Measurements from ENCODE around the gene UGCG.
A peak's percentile ranks its signal among the peaks of the same experiment; 100 is the strongest.

DNA sequence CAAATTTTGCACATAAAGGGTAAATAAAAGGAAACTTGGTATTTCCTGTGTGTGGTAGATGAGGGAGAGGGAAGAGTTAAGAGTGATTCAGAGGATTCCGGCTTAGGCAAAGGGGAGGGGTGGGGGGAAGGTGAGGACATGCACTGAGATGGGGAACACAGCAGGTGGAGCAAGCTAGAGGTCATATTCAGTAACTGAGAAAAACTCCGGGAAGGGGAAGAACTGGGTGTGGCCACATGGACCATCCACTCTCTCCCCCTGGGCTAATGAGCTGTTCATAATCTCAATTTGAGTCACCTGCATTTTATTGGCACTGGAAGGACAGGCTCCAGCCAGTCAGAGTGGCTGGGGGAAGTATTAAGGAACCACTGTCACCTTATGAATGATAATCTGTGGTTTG lies 45.1 kb upstream of the UGCG start:
- TF ChIP-seq, protein P1, sequence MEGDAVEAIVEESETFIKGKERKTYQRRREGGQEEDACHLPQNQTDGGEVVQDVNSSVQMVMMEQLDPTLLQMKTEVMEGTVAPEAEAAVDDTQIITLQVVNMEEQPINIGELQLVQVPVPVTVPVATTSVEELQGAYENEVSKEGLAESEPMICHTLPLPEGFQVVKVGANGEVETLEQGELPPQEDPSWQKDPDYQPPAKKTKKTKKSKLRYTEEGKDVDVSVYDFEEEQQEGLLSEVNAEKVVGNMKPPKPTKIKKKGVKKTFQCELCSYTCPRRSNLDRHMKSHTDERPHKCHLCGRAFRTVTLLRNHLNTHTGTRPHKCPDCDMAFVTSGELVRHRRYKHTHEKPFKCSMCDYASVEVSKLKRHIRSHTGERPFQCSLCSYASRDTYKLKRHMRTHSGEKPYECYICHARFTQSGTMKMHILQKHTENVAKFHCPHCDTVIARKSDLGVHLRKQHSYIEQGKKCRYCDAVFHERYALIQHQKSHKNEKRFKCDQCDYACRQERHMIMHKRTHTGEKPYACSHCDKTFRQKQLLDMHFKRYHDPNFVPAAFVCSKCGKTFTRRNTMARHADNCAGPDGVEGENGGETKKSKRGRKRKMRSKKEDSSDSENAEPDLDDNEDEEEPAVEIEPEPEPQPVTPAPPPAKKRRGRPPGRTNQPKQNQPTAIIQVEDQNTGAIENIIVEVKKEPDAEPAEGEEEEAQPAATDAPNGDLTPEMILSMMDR (conservative IDR thresholded peaks at IDR 0.05 in 1 of 2, IDR thresholded peaks at IDR 0.05 in 1 of 2; ENCODE audit: extremely low read depth in 1 of 2, insufficient read depth in 1 of 2, low read depth in 1 of 2, low read length in 2 of 2), result peak in 1 of 2 donors; percentile 29
- no peak for TF ChIP-seq EZH2 (IDR thresholded peaks at IDR 0.05; ENCODE audit: borderline replicate concordance, low read length)

Measured in mammary epithelial cell (primary cell).